SK-N-MC (cell line): ENCODE results near the gene LMF1.

Source experiments
- DNase-seq: peaks from one replicate; pipeline ENCODE4 v3.0.0-alpha.2; 2011; ENCODE audit warnings: low read depth, low spot score
- H3K27ac ChIP-seq: fragments of 200-600 bp; sonication (generic); 2 replicates; pipeline ENCODE4 v1.5.1; 2016; ENCODE audit warnings: mixed run types
- H3K36me3 ChIP-seq: fragments of 200-600 bp; sonication (generic); 2 replicates; pipeline ENCODE4 v1.6.1; 2017; ENCODE audit warnings: antibody characterized with exemption, low read length, mixed read lengths; ENCODE audit not compliant: insufficient read depth
- H3K4me3 ChIP-seq: fragments of 200-600 bp; sonication (generic); 2 replicates; pipeline ENCODE4 v1.5.1; 2016
- H3K9ac ChIP-seq: fragments of 200-600 bp; sonication (generic); 2 replicates; pipeline ENCODE4 v1.8.0; 2017; ENCODE audit warnings: mixed run types, mixed read lengths; ENCODE audit not compliant: insufficient read length
- H3K9me3 ChIP-seq: fragments of 200-600 bp; sonication (generic); 2 replicates; pipeline ENCODE4 v1.6.1; 2017; ENCODE audit warnings: low read depth, mild to moderate bottlenecking, antibody characterized with exemption, low read length, moderate library complexity, mixed read lengths
- EZH2 ChIP-seq: fragments of 200-600 bp; sonication (generic); IDR thresholded peaks from one replicate; pipeline ENCODE4 v1.6.1; 2017; ENCODE audit warnings: antibody characterized with exemption
- FOXP2 ChIP-seq: optimal IDR thresholded peaks from 2 replicates; pipeline ENCODE3; 2011; ENCODE audit warnings: mild to moderate bottlenecking, moderate library complexity; ENCODE audit not compliant: insufficient read depth; ENCODE audit errors: extremely low read length, control extremely low read depth
- POLR2AphosphoS5 ChIP-seq: IDR thresholded peaks from 2 replicates; pipeline ENCODE4 v1.6.1; 2012; ENCODE audit warnings: mild to moderate bottlenecking, low read depth, low read length, borderline replicate concordance

Gene LMF1

DNA sequence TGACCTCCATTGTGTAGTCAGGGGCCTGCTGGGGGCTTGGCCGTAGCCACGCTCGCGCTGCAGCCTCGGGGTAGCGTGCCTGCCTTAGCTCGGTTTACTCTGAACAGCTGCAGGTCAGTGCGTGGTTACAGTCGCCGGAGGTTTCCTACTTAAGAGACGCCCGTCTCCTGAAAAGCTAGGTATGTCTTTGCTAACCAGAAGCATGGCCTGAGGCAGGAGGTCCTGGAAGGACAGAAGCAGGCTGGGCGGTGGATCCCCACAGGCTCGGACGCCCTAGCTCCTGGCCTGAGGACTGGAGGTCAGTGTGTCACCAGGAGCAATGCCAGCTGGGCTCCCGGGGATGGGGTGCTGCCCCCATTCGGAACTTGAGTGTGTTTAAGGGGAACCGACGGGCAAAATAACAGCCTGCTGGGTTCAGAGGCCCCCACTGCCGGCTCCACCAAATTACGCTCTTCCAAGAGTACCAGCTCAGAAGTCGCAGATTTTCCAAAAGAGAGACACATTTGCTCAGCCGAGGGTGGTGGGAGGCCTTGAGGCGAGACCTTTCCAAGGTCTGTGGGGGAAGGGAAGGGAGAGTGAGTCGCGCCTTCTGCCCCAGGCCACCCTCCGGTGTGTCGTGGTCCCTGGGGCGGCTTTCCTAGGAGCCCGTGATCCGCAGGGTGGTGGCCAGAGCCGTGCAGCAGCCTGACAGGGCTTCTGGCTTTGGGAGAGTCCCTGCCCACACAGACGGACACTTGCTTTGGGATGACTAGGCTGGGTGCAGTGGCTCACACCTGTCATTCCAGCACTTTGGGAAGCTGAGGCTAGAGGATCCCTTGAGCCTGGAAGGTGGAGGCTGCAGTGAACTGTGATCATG is 166.4 kb downstream of the LMF1 start:
- Histone ChIP-seq H3K4me3 (no peak overlapping the region), H3K9me3 (no peaks in the 10 kb centered on the region), H3K36me3 (no peaks in the 10 kb centered on the region), H3K9ac (no peak overlapping the region), H3K27ac (no peak overlapping the region)
- TF ChIP-seq FOXP2, result no peak
- no peak for DNase-seq

- H3K4me3 ChIP-seq, result no peak overlapping the region
- TF ChIP-seq FOXP2, result no peak
- TF ChIP-seq EZH2, result no peak
- TF ChIP-seq POLR2AphosphoS5, result no peak
- no peak overlapping the region for H3K9ac ChIP-seq
- H3K36me3 ChIP-seq, result no peaks in the 10 kb centered on the region
- no peak for DNase-seq
- no peaks in the 10 kb centered on the region for H3K9me3 ChIP-seq
- H3K27ac ChIP-seq, result no peak overlapping the region
These were observed 167.1 kb downstream of the LMF1 start for GRCh38 chr16:803754-804080.
